Activated CD4-positive, alpha-beta T cell treated with anti-CD3 and anti-CD28 coated beads, Interleukin-2, amount 50 U/mL, for 16 hours (primary cell): ENCODE measurements around the gene SIDT2.
"Not testable (repeated sequence)": the region's sequence is repeated elsewhere in the genome, so short reads cannot be mapped to it uniquely, and the experiment has no call there.

Experiments
- DNase-seq: peaks from one replicate; pipeline ENCODE4 v3.0.0-alpha.2; 2020

SIDT2 gene

DNA sequence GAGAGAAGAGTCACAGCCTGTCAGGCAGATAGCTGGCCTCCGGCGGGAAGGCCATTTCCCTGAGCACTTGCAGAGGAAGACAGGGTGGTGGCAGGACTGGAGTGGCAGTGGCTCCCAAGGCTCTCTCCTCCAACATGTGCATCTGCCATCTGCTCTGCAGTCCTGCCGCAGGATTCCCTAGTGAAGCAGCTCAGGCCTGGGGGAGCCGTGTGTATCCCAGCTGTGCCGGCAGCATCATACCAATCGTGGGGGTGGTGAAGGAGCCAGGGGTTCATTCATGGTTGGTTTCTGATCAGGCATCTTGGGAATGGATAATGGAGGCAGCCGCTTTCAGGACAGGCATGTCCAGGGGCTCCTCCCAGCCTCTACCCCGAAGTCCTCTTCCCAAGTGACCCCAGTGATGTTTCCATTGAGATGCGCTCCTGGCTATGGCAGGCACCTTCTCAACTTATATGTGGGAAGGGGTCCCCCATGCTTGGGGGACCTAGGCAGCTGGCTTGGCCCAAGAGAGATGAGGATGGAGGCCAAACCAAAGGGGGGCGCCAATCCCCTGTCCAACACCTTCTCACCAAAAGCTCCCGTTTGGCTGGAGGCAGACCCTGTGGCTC lies 26.8 kb downstream of the SIDT2 start:
- no peak for DNase-seq

DNA sequence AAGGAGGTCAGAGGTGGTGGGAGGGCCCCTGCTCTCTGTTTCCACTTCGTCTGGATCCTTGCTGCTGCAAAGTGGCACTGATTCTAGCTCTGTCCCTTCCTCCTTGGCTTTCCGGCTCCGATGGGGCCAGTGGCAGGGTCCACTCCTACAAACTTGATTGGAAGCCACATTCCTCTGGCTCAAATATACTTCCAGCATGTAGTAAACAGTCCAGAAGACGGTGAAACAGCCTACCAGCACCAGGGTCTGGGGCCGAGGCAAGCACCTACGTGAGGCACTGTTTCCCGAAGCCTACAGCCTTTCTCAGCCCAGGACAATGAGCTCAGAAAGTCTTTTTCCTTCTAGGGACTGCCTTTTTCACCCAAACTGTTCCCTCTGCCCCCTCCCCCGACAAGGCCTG lies 27.6 kb downstream of the SIDT2 start:
- DNase-seq = not testable (repeated sequence)

DNA sequence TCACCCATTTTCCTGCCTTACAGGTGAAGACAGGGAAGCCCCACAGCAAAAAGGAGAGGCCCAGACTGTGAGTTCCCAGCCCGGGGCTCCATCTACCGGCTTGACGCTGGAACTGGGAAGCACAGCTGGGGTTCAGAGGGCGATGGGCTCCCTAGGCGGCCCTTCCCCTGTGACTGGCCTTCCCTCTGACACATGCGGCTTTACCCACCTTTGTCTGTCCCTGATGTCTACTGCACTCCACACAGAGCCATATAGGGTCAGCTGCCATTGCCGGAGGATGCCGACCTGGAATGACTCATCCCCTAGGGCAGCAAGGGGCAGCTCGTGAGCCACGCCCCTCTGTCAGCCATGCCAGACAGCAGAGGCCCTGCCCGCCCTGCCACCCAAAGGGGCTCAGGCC lies 28.3 kb downstream of the SIDT2 start:
- DNase-seq = not testable (repeated sequence)

DNA sequence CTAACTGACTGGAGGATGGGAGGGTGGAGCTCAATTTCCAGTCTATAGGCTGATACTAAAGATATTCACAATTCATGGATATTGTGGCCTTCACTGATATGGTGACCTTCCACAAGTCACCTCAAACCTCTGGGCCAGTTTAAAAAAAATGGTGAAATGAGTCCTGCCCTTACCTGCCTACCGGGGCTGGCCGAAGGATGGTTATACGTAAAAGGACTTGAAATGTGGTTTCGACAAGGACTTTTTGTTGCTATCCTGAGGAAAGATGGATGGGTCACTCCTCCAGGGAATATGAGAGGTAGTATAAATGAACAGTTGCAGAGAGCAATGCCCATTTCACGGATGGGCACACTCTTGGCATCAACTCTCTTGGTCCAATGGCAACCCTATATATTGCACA lies 28.9 kb downstream of the SIDT2 start:
- not testable (repeated sequence) for DNase-seq

DNA sequence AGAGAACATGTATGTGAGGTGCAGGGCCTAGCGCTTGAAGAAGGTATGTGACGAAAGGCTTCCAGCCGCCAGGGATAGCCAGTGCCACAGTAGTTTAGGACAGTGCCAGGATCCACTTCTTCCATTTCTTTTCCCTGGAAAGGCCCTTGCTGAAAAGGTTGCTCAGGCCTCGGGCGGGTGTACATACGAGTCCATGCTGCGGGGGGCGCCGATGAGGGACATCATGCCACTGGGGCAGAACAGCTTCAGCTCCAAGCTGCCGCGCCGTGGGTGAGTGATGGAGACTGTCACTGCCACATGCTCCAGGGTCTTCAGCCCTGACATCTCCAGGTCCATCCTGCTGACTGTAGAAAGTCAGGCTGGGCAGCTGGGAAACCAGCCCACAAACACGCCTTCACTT lies 30.2 kb downstream of the SIDT2 start:
- DNase-seq = not testable (repeated sequence)

DNA sequence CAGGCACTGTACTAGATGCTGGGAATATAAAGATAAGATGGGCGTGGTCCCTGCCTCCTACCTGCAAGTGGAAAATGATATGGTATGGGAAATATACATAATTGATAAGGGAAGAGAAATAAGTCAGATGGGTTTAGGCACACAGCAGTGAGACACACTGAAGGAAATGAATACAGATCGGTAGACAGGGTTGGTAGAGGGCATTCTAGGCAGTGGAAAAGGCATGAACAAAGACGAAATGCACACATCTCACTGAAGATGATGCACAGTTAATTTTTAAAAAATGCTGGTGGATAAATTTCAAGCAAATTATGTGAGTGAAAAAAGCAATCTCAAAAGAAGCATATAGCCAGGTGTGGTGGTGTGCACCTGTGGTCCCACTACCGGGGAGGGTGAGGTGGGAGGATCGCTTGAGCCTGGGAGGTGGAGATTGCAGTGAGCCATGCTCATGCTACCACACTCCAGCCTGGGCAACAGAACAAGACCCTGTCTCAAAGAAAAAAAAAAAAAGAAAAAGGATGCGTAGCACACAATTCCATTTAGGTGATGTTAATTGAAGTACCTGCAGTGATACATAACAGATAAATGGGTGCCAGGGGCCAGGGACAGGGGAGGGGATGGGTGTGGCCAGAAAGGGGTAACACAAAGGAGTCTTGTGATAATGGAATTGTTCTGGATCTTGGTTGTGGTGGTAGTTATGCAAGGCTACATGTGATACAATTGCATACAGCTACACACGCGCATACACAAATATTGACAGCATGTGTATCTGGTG lies 31.0 kb downstream of the SIDT2 start:
- not testable (repeated sequence) for DNase-seq

DNA sequence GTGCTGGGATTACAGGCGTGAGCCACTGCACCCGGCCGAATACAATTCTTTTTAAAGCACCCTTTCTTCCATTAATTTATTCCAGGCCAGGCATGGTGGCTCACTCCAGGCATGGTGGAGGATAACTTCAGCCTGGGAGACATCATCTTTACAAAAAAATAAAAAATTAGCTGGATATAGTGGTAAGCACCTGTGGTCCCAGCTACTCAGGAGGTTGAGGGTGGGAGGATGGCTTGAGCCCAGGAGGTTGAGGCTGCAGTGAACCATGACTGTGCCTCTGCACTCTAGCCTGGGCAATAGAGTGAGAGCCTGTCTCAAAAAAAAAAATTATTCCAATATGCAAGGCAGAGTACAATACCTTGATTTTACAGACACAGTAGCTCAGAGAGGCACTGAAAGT lies 32.1 kb downstream of the SIDT2 start:
- no peak for DNase-seq

DNA sequence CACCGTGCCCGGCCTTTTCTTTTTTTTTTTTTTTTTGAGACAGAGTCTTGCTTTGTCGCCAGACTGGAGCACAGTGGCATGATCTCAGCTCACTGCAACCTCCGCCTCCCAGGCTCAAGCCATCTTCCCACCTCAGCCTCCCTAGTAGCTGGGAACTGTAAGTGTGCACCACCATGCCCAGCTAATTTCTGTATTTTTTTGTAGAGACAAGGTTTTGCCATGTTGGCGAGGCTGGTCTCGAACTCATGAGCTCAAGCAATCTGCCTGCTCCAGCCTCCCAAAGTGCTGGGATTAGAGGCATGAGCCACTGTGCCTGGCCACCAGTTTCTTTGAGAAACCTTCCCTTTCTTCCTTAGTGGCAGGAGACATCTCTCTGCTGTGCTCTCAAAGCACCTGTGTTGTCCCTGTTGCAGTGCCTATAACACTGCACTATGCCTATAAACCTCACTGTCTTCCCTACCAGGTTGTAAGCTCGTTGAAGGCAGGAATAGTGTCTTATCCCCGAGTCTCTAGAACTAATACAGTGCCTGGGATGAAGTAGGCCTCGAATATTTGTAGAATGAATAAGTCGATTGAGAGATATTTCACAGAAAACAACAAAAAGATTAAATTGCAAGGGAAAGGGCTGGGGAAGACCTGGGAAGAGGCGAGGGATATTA lies 34.3 kb downstream of the SIDT2 start:
- no peak for DNase-seq

DNA sequence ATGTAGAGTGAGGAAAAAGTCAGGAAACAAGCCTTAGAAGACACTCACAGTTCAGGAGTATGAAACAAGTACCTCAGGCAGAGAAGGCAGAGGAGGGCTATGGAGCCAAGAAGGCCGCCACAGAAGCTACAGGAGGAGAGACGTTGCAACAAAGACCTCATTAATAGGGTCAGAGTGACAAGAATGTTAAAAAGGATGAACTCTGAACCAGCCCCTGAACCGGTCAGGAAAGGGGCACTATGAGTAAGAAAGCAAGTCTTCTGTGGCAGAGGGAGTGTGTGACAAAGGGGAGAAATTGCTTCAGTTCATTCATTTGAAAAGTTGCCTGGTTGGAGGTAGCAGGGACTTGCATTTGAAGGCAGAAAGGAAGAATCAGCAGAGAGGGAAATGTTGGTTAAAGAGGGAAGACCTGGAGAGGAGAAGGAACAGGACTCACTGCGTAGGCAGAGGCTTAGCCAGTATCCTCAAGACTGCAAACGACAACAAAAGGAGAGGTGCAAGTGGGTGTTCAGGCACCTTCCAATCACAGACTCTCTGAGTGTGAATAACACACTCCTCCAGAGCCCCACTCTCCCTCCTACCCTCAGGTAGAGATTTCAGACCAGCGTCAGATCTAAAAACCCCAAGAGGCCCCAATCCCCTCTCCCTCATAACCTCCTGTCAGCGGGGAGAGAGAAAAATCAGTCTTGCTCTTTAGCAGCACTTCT lies 36.0 kb downstream of the SIDT2 start:
- DNase-seq = no peak

DNA sequence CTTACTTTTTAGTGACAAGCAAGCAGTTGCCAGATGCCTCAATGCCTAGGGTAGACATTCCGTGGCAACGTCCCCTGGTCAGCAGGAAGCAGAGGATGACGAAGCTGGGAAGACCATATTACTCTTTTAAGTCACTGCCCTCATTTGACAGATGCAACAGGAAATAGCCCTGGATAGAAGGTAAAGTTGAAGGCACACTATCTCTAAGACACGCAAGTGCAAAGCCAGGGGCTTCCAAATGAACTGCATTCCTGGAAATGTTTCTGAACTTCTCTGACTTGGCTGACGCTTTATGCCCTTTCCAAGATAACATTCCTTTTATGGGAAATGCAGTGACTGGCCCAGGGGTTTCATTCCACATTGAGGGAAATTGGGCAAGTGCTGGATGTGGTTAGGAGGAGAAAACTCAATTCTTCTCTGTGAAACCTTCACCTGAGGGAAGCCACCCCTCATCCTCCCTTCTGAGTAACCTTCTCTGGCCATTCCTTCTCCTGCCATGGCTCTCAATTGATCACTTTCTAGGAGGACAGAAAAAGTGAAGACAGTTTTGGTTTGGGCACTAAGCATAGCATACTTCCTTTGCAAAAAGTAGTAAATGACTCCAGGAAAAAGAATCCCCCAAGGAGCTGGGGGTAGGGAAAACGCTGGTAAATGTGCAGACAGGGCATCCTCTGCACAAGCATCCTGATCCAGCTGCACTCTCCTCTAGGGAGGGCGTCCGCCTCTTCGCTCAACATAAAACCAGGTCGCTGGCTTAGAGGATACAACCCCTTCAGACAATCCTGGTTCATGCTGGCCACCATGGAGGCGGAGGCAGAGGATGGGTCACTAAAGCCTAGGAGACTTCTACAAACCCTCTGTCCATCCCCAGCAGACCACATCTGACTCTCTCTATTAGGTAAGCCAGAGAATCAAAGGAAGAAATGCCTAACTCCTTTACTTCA lies 38.9 kb downstream of the SIDT2 start:
- no peak for DNase-seq

DNA sequence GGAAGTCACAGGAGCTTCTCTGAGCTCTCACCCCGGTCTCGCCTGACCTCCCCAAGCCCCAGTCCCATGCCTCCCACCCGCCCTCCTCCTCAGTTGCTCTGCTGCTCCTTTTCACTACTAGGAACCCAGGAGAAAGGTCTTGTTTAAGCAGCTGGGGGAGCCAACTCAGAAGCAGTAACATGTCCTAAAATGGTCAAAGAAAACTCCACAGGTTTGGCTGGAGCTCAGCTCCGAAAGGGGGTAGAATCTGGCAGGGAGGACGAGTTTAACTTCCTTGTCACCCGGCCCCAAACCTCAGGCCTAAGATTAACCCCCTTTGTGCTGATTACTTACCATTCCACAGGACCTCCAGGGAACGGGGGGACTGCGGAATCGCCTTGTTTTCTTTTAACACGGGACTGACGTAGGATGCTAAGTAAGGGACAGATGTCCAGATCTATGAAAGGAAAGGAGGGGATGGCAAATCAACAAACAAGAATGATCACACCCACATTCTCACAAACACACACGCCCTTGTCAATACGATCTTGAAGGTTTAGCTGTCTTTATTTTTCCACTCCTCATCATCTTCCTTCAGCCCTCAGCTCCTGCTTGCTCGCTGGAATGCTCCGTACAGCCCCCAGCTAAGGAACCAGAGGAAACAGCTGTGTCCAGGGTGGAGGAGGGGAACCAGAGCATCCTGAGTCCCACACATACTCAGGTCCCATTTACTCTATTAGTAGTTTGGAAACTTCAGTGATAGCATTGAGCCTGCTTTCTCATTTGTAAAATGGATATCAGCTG lies 39.8 kb downstream of the SIDT2 start:
- no peak for DNase-seq

DNA sequence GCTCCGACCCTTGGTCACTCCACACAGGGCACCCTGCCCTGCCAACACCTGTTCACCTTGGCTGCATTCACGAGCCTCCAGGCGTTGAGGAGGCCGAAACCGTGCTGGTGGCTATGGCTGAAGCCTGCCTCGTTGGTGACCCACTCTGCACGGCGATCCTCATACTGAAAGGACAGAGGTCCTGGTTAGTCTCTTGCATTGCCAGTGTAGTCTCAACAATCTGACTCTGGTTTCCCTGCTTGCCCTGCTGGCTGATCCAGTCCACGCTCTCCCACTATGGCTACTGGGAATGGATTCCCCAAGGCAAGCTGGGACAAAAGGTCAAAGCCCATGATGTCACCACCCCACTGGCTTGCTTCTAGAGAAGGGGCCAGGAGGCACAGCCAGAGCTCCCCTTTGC lies 40.5 kb downstream of the SIDT2 start:
- no peak for DNase-seq

DNA sequence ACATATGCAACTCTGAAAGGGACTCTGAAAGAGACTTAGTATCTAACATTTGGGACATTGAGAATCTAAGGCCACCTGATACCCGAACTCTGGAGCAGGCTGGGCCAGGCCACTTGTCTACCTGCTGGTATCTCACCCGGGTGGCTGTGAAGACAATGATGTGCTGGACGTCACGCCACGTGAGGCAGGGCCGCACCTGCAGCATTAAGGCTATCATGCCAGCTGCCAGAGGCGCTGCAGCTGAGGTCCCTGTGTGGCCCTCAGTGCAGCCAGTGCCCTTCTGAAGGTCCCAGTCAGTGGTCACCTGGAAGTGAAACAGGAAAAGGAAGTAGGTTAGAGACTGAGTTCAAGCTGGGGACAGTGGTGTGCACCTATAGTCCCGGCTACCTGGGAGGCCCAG lies 40.9 kb downstream of the SIDT2 start:
- DNase-seq = no peak

DNA sequence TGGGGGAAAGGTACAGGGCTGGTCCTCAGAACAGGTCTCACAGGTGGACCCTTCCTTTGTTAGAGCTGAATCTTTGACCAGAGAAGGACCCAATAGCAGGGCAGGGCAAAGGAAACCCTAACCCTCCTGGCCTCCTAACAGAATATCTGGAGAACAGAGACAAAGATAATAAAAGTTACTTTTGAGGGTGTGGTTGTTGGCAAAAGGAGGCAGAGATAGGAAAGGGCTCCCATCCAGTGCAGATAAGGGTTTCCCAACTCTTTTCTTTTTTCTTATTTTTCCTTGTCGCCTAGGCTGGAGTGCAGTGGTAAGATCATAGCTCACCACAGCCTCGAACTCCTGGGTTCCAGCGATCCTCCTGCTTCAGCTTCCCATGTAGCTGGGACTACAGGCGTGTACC lies 41.5 kb downstream of the SIDT2 start:
- DNase-seq = no peak

DNA sequence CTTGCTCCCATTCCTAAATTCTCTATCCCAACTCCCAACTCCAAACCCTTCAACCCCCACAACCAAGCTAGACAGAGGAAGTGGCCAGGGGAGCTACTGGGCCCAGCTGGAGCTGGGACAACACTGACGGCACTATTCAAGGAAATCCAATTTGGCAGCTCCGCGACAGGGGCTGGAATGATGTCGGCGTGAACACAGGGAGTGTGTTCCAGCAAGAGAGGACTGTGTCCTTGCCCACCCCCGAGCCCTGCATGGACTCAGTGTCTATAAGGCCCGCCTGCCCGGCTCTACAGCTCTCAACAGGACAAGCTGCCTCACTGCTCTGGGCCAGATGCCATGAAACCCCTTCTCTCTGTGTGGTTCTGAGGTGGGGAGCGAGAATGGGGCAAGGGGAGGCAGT lies 42.0 kb downstream of the SIDT2 start:
- DNase-seq = no peak

DNA sequence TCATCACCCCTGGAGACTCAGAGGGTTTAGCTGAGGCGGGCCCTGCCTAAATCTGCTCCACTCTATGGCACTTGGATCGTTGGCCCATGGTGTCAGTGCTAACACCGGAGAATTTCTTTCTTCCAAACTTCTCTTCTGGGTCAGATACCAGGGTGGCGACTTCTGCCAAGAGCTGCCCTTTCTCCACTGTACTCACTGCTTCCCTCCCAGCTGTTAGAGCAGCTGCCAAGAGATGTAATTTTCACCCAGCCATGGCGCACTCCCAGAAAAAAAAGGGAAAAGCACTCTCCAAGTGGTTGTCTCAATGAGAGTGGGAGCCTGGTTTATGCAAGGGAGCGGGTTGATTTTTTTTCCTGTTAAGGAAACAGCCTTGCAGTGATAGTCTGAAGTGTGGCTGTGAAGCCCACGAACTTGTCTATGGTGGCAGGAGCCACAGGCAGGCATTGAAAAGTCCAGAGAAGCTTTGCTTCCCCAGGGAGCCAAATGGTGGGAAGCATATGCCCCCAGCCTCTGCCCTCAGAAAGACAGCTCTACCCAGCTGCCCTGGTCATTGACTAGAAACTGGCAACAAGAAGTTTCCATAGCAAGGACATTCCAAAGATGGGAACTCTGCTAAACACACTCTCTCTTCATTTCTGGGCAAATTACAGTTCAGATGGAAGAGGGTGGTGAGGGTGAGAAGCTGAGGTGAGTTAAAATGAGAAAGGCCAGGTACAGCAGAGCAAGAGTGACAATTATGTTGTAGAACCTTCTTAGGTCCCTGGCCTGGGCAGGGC lies 42.6 kb downstream of the SIDT2 start:
- no peak for DNase-seq

DNA sequence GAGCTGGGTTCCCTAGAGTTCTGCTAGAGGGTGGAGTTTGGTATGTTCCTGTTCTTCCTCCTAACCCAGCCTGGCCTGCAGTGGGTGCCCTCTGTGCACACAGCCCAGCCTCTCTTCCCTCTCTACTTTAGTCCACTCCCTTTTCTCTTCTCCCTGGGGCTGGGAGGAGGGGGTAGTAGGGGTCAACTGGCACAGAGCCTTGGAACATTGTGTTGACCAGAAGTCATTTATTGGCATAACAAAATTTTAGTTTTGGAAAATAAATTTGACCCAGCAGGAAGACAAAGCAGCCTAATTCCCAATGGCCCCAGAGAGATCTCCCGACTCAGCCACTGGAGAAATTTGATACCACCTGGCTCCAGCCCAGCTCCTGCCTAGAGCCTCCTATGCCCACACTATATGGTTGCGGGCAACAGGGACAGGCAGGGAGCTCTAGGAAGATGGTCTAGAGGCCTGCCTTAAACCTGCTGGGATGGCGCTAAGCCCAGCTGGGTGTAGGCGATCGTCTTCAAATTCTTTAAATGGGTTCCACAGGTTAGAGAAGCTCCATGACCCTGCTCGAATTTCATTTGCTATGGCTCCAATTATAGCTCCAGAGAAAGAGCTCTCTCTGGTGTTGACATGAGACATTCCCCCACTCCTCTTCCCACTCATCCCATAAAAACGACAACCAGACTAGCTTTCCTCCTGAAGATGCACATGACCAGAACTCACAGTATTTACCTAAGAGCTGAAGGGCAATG lies 43.4 kb downstream of the SIDT2 start:
- DNase-seq = no peak

DNA sequence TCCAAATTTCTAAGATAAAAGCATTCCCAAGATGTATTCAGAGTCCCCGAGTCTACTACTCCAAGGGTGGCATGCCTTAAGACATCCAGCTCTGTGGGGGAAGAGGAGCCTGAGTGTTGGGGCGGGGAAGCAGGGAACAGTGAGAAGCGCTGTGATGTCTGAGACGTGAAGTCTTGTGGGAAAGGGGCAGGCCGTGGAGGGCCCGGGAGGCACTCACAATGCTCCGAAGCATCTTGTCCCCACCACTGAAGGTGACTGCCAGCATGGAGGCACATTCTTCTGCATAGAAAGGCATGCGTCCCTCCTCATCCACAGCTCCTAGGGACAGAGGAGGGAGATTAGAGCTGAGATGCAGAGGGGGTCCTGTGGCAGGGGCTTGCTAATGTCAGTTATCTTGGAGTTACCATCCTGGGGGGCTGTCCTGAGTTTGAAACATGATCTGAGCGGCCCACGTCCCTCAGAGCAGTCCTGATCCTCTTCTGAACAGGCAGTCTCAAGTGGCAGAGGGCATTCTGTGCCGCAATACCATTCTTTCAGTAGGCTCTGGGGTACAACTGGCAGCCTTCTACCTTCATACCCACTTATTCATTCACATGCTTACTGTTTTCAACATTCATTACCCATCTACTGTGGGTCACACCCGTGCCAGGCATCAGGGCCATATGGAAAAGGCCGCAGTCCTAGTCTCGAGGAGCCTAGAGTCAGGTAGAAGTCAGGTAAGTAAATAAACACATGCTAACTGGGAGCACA lies 44.6 kb downstream of the SIDT2 start:
- DNase-seq = no peak
